ENCODE data around the gene SH3TC2. TPM values are rescaled to one million over a fixed set of nuclear protein-coding genes. Genes with fewer than 3 reads are reported as not detected.

Gene SH3TC2
- polyA plus RNA-seq, 5 donors, result 1.3 to 3.2 (median 1.4) TPM

GRCh38 chr5:149060325-149060724 is 2.5 kb downstream of the SH3TC2 start:
- DNase-seq, result no peak

- DNase-seq, result no peak
Observed at GRCh38 chr5:149056616-149057165, 6.2 kb downstream of the SH3TC2 start.

GRCh38 chr5:149054416-149054815 is 8.4 kb downstream of the SH3TC2 start:
- DNase-seq, result no peak

GRCh38 chr5:149053072-149053695 is 9.7 kb downstream of the SH3TC2 start:
- no peak for DNase-seq

- no peak for DNase-seq
Observed at GRCh38 chr5:149049371-149049781, 13.5 kb downstream of the SH3TC2 start.

GRCh38 chr5:149048811-149049210 is 14.1 kb downstream of the SH3TC2 start:
- DNase-seq, result no peak

GRCh38 chr5:149047462-149047861 is 15.4 kb downstream of the SH3TC2 start:
- DNase-seq, result no peak

- DNase-seq, result no peak
Observed at GRCh38 chr5:149046196-149046829, 16.5 kb downstream of the SH3TC2 start.

- no peak for DNase-seq
Observed at GRCh38 chr5:149045089-149045460, 17.8 kb downstream of the SH3TC2 start.

GRCh38 chr5:149044453-149045088 is 18.3 kb downstream of the SH3TC2 start:
- DNase-seq, result no peak

- no peak for DNase-seq
Observed at GRCh38 chr5:149043641-149044040, 19.2 kb downstream of the SH3TC2 start.

- no peak for DNase-seq
Observed at GRCh38 chr5:149042865-149043264, 20.0 kb downstream of the SH3TC2 start.

GRCh38 chr5:149041242-149041641 is 21.6 kb downstream of the SH3TC2 start:
- DNase-seq, result no peak

GRCh38 chr5:149040421-149040820 is 22.4 kb downstream of the SH3TC2 start:
- DNase-seq, result no peak

GRCh38 chr5:149039506-149039905 is 23.4 kb downstream of the SH3TC2 start:
- DNase-seq, result no peak

- DNase-seq, result no peak
Observed at GRCh38 chr5:149038336-149039080, 24.4 kb downstream of the SH3TC2 start.

GRCh38 chr5:149037817-149038216 is 25.0 kb downstream of the SH3TC2 start:
- DNase-seq, result no peak

- no peak for DNase-seq
Observed at GRCh38 chr5:149036970-149037369, 25.9 kb downstream of the SH3TC2 start.

- DNase-seq, result no peak
Observed at GRCh38 chr5:149036168-149036567, 26.7 kb downstream of the SH3TC2 start.

- peak; percentile 48 to 70 for DNase-seq
Observed at GRCh38 chr5:149035372-149035790, 27.5 kb downstream of the SH3TC2 start.

- DNase-seq, result no peak
Observed at GRCh38 chr5:149030838-149031397, 31.9 kb downstream of the SH3TC2 start.

- no peak for DNase-seq
Observed at GRCh38 chr5:149030392-149030791, 32.5 kb downstream of the SH3TC2 start.

Measured in right lung (tissue), 5 donors.